GM18511 (cell line): ENCODE measurements around the gene UACA.

Source experiments
- ATAC-seq: cut with Tn5 transposase; IDR thresholded peaks from one replicate; pipeline ENCODE4 v1.9.1; 2021; ENCODE audit warnings: mild to moderate bottlenecking, moderate library complexity; ENCODE audit not compliant: unreplicated experiment

Gene UACA

DNA sequence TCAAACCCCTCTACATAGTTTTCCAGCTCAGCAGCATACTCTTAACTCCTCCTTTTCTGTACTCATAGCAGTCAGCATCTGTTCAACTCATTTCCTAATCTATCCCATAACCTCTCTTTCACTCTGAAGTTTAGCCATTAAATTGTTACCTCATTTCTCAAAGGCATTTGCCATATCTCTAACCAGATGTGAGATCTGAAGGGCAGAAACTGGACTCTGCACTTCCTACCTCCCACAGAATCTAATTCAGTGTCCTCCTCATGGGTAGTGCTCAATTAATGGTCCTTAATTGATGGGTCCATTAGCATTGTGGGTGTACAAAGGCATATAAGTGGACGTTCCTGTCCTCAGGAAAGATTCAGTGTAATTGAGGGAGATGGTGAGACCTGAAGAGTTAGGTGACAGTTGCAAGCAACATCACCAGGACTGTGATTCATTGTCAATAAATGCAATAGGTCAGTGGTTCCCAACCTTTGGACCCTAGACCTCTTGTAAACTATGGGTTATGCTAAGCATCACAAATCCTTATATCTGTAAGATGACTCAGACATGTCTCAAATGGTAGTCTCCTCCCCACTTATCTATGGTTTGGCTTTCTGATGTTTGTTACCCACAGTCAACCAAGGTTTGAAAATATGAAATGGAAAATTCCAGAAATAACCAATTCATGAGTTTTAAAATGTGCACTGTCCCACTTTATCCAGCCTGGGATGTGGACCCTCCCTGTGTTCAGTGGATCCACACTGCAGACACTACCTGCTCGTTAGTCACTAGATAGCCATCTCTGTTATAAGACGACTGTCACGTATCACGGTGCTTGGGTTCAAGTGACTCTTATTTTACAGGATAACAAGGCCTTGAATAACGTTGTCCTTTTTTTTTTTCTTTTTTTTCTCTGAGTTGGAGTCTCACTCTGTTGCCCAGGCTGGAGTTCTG, 25.0 kb upstream of the UACA start:
- no peak for ATAC-seq

DNA sequence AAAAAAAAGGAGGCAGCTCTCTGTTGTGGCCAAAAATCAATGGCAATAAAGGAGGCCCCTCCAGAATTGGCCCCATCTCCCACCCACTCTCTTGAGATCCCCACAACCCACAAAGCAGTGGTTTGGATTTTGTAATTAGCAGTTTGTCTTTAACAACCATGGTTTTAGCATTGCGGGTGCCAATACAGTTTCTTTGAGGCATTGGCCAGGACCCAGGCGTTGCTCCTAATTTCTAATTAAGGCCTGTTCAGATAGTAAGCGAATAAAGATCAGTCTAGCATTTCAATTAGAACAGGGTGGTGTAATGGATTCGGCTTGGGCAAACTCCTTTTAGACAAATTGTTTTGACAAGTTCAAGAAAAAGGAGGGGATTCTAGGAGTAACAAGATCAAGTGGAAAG, 23.6 kb upstream of the UACA start:
- no peak for ATAC-seq

DNA sequence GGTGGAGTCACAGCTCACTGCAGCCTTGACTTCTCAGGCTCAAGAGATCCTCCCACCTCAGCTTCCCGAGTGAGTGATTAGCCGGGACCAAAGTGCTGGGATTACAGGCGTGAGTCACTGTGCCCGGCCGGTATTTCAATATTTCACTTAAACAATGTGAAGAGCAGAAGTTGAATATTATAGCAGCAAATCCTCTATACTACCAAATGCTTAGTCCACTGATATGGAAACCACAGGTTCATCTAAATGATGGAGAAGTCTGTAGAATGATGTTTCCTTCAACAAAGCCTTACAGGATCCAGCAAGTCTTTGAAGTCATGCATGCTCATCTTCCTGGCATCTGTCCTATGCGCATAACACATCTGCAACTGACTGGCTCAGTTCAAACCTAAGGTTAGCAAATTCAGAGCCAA, 20.3 kb upstream of the UACA start:
- ATAC-seq, result no peak

DNA sequence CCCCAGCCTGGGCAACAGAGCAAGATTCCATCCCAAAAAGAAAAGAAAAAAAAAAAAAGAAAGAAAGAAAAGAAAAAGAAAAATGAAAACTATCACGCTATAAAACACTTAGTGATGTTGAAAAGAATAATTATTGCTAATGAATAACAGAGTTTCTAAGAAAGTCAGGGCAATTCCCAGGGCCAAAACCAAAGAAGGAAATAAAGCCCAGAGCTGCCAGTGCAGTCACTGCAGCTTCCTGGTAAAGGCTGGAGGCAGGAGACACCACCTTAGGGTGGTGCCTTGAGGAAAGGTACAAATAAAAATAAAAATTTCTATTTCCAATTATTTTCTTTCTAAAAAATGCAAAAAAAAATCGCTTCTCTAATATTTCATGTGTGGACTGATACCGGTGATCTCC, 19.7 kb upstream of the UACA start:
- ATAC-seq, result no peak

DNA sequence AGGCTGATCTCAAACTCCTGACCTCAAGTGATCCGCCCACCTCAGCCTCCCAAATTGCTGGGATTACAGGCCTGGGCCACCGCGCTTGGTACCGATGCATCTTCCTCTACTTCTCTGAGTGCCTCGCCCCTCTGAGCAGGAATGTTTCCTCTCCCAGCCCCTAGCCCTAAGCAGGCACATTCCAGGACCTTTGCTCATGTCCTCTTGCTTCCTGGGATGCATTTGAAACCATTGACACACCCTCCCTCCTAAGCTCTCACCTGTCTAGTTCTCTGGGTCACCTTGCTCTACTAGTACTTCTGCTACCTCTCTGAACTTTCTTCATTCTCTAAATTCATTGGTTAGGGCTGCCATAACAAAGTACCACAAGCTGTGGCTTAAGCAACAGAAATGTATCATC, 17.9 kb upstream of the UACA start:
- no peak for ATAC-seq

DNA sequence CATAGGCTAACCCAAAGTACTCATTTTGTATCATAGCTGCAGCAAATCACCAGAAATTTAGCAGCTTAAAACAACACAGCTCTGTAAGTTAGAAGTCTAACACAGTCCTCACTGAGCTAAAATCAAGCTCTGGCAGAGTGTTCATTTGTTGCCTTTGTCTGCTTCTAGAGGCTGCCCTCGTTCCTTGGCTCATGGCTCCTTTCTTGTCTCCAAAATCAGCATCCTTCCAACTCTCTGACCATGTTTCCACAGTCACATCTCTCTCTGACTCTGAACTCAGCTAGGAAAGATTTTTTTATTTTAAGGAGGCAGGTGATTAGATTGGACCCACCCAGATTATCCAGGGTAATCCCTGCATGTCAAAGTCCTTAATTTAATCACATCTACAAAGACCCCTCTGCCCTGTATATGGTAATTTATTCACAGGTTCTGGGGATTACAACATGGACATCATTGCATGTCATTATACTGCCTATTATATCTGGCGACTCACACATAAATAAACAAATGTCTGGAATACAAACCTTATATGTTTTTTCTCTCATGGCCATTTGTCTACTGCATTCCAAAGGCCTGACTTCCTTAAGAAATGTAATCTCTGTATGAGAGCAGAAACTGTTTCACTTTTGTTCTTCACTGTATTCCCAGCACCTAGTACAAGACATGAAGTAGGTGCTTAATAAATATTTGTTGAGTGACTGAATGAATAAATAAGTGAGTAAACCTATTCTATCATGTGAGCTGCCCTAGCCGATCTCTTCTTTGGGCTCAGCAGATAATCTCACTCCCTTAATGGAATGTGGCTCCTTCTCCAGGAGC, 15.1 kb upstream of the UACA start:
- no peak for ATAC-seq

DNA sequence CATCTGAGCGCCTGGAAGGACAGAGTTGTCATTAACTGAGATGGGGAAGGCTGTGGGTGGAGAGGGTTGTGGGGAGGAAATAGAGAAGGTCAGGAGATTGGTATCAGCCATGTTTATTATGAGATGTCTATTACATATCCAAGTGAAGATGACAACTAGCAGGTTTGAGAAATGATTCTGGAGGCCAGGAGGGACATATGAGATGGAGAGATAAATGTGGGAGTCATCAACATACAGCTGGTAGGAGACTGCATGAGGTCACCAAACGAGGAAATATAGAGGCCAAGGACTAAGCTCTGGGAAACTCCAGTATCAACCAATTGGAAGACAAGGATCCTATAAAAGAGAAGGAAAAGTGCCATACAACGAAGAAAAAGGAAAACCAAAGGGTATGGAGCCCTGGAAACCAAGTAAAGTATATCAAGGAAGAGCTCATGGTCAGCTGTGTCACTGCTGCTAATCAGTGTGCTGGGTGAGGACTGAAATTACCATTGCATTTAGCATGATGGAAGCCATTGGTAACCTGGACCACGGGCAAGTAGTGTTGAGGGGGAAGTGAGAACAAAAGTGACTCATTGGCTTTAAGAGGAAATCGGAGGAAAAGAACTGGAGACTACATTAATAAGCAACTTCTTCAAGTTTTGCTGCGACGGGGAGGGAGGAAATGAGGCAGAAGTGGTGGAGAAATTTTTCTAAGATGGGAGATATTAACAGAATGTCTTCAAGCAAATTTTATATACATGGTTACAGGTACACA, 14.0 kb upstream of the UACA start:
- no peak for ATAC-seq

DNA sequence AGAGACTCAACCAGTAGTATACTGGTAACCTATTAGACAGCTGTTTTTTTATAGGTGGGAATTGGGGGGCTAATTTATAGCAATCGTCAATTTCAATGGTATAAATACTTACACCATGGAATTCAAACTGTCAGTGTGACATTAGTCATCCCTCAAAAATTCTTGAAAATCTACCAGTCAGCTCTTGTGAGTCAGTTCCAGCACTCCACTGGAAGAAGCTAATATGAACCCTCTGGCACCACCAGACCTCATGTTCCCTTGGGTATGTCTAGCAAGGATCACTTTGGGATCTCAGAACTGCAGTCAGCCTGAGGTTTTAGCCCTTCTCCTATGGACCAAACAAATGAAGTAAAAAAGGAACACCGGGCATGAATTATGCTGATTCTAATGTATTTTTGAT, 11.8 kb upstream of the UACA start:
- ATAC-seq, result no peak

DNA sequence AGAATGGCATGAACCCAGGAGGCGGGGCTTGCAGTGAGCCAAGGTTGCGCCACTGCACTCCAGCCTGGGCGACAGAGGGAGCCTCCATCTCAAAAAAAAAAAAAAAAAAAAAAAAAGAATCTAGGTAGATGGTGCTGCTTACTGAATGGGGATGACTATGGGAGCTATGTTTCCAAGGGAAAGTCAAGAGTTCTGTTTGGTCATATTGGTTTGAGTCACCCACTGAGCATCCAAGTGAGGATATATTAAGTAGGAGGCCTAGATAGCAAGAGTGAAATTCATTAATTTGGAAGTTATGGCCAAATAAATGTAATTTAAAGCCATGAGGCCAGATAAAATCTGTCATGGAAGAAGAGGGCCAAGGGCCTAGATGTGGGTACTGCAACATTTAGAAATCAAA, 9.0 kb upstream of the UACA start:
- ATAC-seq, result no peak

DNA sequence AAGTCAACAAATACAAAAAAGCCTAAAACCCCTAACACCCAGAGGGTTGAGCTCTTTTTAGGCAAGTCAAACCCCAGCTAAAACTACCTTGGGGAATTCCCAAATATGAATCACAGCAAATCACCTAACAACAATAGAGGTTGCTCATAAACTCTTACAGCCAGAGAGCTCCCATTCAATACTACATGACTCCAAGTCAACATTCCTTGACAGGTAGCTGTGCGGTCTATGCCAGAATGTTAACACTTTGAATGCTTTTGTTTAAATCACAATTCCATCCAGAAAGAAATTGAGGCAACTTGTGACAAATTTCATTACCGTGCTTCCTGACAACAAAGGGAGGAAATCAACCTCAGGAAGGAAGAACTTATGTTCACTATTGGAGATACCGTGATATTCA, 7.5 kb upstream of the UACA start:
- no peak for ATAC-seq

DNA sequence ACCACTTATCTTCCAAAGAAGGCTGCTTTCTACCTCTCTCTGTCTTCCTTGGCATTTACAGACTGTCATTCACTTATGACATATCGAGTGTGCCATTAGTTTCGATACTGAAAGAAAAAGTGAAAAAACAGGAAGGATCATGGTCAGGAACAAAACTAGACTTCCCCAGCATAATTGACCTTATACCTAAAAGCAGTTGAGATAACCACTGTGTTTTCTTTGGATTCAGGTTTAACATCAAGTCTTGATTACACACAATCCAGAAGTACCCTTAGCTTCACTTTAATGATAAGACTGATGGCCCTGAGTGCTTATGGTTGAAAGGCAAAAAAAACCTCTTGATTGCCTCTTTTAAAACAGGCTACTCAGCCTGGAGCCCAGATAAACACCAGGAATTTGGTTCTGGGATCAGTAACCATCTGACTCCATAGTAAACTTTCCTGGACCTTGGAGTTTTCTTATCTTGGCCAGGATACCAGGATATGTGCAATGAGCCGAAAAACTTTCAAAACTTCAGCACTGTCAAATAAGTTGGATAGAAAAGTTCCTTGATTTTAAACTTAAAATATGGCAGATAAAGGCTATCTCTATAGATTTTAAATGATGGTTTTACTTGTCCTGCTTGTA, 5.0 kb upstream of the UACA start:
- ATAC-seq, result no peak

DNA sequence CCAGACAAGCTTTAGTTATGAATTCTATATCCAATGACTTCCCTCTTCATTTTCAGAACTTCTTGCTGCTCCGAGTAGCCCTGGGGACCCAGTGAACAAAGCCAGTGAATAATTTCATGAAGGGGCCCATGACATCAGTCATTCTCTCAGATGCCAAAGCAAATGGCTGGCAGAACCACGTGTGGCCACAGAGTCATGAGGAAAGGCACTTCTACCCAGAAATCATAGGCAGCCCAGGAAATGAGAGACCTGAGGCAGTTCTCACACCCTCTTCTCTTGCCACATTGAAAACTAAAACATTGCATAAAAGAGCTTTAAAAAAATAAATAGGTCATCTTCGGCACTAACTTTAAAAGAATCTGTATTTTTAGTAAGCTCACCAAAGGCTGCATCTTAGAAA, 4.3 kb upstream of the UACA start:
- no peak for ATAC-seq

DNA sequence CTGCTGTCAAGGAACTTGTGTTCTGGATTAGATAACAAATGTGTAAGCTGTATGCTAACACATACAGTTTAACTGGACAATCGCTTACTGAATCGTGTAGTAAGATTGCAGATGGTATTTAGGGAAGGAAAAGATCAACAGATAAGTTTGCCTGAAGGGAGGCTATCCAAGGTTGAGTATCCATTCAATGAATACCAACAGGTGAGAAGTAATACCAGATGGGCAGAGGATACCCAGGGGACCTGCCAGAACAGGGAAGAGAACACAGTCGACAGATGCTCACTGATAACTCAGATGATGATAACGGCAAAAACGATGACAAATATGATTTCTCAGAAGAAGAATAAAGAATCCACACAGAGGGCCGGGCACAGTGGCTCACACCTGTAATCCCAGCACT, 3.2 kb upstream of the UACA start:
- no peak for ATAC-seq

DNA sequence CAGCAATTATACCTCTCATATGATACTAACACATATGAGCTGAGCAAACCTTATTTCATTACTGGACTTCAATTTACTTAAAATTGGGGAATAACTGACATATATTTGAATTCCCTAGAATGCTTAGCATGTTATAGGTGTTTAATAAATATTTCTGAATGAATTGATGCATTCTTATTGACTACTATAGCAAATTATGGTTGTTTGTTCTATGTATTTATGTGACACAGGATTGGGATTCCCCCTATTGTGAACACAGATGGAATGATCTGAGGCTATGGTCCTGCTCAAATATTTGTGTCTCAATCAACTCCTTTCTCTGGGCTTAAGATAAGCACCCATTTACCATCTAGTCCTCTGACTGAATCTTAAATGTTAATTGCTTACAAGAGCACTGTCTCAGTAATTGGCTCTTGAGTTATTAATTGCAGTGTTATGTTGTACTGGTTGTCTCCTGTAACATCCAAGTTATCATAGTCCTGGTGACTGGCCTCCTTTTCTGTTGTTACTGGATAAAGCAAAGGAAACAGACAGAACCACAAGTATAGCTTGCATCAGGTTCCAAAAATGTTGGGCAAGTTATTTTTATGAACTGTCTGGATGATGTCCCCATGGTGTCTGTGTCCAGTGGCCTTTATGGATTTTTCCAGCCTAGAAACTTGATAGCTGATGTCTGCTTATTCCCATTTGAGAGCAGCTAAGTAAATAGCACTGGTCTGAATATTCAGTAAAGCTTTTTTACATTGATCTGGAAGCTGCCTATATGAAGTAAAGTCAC, 2.3 kb upstream of the UACA start:
- ATAC-seq, result no peak

DNA sequence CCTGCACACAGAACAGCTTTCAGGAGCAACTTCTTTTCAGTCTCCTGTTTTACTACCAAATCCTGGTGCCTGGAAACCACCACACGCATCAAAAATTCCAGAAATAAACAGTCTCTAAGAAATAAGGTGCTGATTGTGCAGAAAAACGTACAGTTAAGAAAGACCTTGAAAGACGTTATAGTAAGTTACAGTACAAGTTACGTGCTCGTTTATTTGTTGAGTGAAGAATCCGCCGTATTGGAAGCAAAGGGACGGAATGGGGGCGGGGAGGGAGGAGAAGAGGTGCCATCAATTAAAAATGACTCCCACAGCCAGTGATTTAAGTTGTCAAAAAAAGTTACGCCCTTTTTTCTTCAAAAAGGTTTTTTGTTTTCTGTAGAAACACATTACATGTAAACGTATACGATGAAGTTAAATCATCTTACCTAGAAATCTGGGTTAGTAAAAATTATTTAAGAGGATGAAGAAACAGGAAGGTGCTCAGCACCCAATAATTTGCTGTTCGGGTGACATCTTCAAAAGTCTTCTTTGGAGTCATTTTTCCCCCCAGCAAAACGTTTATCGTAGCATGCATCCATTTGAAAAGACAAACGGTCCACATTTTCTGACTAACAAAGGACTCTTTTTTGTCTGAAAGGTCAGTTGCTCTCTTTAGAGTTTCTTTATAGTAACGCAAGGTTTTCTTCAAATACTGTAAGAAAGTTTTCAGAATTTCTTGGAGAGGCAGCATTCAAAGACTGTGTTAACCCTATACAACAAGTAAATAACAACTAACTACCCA, 782 bp upstream of the UACA start:
- no peak for ATAC-seq

DNA sequence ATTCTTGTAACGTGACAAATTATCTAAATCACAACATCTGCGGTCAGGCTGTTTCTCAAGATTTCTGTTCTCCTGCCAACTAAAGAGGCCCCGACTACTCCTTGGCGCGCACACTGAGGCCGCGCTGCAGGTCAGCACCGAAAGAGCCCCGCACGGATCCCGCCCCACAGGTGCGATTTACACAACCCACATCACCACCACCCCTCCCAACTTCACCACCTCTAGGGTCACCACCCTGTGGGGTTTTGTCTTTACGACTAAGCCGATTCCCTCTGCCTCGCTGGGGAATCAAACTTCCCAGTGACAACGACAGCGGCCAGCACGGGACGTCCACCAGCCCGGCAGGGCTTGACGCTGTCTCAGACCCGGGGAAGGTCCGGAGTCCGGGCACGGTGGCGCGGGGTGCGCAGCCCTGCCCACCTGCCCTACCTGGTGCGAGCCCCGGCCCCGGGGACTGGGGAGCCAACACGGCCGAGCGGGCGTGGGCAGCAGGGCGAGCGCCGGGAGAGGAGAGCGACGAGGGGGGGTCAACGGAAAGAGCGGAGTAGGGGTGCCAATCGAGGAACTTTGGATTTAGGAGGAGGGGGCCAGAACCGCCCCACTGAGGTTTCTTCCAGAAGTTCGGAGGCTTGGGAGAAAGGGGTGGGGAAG, 764 bp downstream of the UACA start:
- peak; percentile 16 for ATAC-seq

DNA sequence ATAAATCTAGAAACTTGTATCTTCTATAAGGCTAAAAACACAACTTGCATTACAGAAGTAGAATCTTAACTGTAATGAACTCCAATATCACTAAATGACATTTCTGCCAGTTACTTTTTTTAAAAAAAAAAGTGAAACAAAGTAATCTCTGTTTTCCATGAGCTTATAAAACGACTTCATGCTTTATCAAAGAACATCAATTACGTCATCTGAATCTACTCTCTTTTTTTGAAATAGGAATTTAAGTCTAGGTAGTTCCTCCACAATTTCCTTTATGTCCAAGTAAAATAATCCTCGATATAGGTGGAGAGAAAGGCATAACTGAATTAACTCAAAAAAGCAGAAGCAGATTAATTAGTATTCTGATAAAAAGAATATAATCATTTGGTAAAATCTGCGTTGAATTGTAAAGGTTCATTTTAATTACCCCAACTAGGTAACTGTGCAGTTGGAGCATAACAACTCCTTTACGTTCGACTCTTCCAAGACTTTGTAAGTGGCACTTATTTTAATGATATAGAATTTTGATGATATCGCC, 1.4 kb downstream of the UACA start:
- ATAC-seq, result no peak

DNA sequence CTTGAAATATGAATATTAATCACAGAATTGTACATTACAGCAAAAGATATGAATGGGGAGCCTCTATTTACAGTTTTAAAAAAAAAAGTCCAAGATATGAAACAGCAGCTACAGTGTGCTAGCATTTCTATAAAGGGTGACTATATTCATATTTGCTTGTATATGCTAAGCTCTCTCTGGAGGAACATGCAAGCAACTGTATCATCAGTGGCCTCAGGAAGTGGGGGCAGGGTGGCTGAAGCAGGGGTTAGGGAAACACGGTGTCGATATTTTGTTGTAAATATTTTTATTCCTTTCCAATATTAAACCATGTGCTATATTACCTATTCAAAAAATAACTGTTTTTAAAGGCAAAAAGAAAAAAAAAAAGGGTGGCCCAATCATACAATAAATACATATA, 2.3 kb downstream of the UACA start:
- ATAC-seq, result no peak
